ENCODE results near the gene ETS2.
"Not testable (repeated sequence)": the region's sequence is repeated elsewhere in the genome, so short reads cannot be mapped to it uniquely, and the experiment has no call there.

ETS2 gene

GRCh38 chr21:38825269-38825668 is 19.5 kb downstream of the ETS2 start:
- TF ChIP-seq CTCF (IDR thresholded peaks at IDR 0.05; ENCODE audit: control insufficient read depth, extremely low read depth, insufficient read depth) = no peak
- DNase-seq (ENCODE audit: low read depth) = no peak
- H3K4me3 ChIP-seq (ENCODE audit: low read depth, low read length) = no peak overlapping the region

- H3K4me3 ChIP-seq (ENCODE audit: low read depth, low read length) = no peak overlapping the region
- DNase-seq (ENCODE audit: low read depth) = no peak
- no peak for TF ChIP-seq CTCF (IDR thresholded peaks at IDR 0.05; ENCODE audit: control insufficient read depth, extremely low read depth, insufficient read depth)
These were observed 20.2 kb downstream of the ETS2 start for GRCh38 chr21:38825921-38826320.

GRCh38 chr21:38828111-38828510 is 22.4 kb downstream of the ETS2 start:
- not testable (repeated sequence) for DNase-seq (ENCODE audit: low read depth); H3K4me3 ChIP-seq (ENCODE audit: low read depth, low read length)

GRCh38 chr21:38830671-38831525 is 25.2 kb downstream of the ETS2 start:
- H3K4me3 ChIP-seq (ENCODE audit: low read depth, low read length) = no peak overlapping the region
- DNase-seq (ENCODE audit: low read depth) = no peak
- TF ChIP-seq CTCF (IDR thresholded peaks at IDR 0.05; ENCODE audit: control insufficient read depth, extremely low read depth, insufficient read depth) = no peak

GRCh38 chr21:38831526-38832467 is 26.1 kb downstream of the ETS2 start:
- no peak for TF ChIP-seq CTCF (IDR thresholded peaks at IDR 0.05; ENCODE audit: control insufficient read depth, extremely low read depth, insufficient read depth)
- peak; percentile 28 for DNase-seq (ENCODE audit: low read depth)
- H3K4me3 ChIP-seq (ENCODE audit: low read depth, low read length) = no peak overlapping the region

GRCh38 chr21:38832664-38833063 is 26.9 kb downstream of the ETS2 start:
- no peak overlapping the region for H3K4me3 ChIP-seq (ENCODE audit: low read depth, low read length)
- DNase-seq (ENCODE audit: low read depth) = no peak
- TF ChIP-seq CTCF (IDR thresholded peaks at IDR 0.05; ENCODE audit: control insufficient read depth, extremely low read depth, insufficient read depth) = no peak

- no peak for DNase-seq (ENCODE audit: low read depth)
- no peak overlapping the region for H3K4me3 ChIP-seq (ENCODE audit: low read depth, low read length)
- no peak for TF ChIP-seq CTCF (IDR thresholded peaks at IDR 0.05; ENCODE audit: control insufficient read depth, extremely low read depth, insufficient read depth)
These were observed 27.4 kb downstream of the ETS2 start for GRCh38 chr21:38833117-38833516.
